G401 (cell line): ENCODE results near the gene LRRC9. TPM values are rescaled to one million over a fixed set of nuclear protein-coding genes. Genes with fewer than 3 reads are reported as not detected.

Source experiments
- DNase-seq: peaks from one replicate; pipeline ENCODE4 v3.0.0-alpha.2; 2015; ENCODE audit warnings: low spot score
- in situ Hi-C: cut with HindIII; loops from 2 replicates; pipeline ENCODE4 v1.10.0; 2016; ENCODE audit warnings: low sequenced_read_pairs, mixed read lengths
- total RNA-seq: library from RNA; depleted of rRNA; stranded (reverse); fragments of >200 nt; shearing (Covaris generic); gene quantifications from 2 replicates; pipeline ENCODE4 v1.2.3, GENCODE V29; 2014; rRNA removed

Gene LRRC9
- total RNA-seq, result not detected in 2 replicates

DNA sequence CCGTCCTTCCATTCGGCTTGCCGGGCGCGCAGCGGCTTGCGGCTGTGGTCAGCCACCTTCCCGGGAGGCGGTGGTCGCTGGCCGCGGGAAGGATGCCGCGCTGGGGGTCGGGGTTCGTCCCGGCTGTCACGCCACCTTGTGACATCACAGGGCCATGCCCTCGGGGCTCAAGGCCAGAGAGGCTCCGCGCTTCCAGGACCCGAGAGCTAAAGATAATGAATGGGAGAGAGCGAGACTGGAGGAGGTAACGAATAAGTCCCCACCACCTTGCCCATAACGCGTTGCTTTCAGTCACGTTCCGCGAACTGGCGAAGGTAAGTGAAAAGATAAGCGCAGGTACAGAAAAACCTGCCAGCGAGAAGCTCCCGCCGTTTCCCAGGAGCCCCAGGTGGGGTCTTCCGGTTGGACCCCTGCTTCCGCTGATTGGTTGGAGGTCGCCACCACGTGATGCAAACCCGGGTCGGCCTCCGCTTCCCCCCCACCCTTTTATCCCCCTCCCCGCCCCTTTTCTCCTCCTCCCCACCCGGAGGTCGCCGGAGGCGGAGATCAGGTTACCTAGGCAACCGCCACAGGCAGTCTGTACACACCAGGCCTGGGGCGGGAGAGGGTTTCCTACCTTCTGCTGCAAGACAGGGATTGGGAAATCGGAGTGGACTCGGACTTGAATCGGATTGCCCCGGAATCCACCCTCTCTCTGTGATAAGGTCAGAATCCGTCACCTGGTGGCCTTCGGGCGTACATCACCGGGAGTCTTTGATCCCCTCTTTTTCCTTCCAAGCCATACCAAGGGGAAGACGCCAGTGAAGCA lies at the start of gene LRRC9:
Gene LRRC9, plus strand, starts transcription at position 575 of the 808 bp plus-strand sequence.
- peak; percentile 91 for DNase-seq
- in situ Hi-C loops, result no loop called here

DNA sequence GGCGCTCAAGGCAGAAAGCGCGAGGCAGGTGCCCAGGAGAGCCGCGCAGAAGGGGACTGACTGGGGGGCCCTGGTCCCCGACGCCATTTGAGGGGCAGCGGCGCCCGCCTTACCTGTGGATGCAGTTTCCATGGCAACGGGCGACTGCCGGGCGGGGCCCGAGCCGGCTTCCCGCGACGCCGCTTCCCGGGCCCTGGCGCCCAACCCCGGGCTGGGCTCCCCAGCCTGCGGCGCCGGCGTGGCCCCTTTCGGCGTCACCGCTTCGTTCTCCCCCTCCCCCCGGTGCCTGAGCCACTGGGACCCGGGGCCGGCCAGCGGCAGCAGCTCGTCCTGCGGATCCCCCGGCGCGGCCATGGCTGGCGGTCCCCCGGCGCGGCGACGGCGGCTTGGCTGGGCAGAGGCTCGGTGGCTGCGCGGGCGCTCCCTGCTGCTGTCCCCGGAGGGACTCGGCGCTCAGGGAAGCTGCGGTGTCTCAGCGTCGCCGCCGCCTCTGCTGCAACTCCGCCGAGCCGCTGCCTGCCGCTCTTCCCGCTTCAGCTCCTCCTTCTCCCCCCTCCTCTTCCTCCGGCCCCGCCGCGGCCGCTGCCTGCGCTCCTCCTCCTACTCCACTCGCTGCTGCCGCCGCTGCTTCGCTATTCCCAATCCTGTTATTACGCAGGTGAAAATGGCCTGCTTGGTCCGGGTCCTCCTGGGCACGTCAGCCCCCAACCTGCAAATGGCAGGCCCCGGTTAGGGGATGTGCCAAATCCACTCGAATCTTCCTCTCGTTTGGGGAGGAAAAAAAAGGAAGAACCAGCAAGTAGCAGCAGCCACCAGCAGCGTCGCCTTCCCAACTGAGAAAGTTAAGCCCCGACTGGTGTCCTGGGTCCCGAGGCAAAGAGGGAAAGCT lies 49.4 kb upstream of the LRRC9 start, which contains the start of gene RTN1:
Gene RTN1, minus strand, starts transcription at position 500 of the 889 bp plus-strand sequence. Its CDS starts 146 bp downstream, at position 354.
- DNase-seq, result peak; percentile 89
- in situ Hi-C loops, result no loop called here

DNA sequence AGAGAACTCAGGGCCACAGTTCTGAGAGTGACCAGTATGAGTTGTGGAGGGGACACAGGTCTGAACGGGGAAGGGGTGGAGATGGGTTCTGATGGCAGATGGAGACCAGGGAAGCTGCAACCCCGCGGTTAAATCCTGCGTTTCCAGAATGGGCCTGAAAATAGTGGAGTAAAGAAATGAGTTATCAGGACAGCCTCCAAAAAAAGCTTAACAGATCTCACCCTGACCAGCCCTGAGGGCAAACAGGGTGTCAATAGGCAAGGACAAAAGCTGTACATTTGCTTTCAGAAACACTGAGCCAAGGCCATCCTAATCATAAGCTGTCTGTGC lies 48.8 kb upstream of the LRRC9 start:
- DNase-seq, result no peak
- in situ Hi-C loops, result no loop called here

DNA sequence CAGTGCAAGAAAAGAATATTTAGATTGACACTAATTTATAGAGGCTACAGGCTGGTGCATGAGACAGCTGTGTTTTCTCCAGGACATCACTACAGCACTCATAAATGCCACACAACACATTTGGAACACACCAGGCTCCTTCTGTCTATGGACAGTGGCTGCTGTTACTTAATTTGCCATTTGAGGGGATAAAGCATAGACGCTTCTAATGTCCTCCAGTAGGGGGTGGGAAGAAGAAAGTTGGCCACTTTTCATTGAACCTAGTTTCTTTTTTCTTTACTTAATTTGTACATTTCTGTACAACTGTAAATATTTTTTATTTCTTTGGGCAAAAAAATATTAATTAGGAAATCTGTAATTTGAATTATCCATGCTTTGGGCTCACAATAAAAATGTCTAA lies 37.0 kb upstream of the LRRC9 start:
- DNase-seq, result no peak
- in situ Hi-C loops, result no loop called here

DNA sequence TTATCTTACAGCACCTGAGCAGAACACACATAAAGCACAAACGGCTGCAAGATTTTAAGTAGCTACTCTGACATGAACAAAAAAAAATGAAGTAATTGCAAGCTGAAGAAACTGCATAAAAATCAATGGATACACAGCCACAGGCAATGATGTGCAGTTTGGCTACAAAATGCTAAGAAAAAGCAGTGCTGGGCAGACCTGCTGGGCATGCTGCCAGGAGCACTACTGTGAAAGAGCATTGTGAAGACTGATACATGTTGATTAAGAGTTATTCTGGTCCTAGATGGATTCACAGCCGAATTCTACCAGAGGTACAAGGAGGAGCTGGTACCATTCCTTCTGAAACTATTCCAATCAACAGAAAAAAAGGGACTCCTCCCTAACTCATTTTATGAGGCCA lies 29.3 kb upstream of the LRRC9 start:
- DNase-seq, result peak; percentile 67
- in situ Hi-C loops, result no loop called here

DNA sequence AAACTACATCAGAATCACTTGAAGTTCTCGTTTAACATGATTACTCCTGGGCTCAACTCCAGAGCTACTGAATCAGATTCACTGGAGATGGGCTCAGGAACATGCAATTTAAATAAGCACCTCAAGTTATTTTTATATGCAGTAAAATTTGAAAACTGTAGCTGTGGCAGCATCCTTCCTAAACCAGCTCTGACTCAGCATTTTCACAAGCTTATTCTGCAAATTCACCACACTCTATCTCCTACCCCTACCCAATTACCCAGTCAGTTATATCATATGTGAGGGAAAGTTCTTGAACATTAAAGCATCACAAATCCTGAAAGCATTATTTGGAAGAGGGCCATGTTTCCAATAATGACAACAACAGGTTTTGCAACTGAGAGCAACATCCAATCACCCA lies 24.2 kb upstream of the LRRC9 start:
- no peak for DNase-seq
- in situ Hi-C loops, result no loop called here

DNA sequence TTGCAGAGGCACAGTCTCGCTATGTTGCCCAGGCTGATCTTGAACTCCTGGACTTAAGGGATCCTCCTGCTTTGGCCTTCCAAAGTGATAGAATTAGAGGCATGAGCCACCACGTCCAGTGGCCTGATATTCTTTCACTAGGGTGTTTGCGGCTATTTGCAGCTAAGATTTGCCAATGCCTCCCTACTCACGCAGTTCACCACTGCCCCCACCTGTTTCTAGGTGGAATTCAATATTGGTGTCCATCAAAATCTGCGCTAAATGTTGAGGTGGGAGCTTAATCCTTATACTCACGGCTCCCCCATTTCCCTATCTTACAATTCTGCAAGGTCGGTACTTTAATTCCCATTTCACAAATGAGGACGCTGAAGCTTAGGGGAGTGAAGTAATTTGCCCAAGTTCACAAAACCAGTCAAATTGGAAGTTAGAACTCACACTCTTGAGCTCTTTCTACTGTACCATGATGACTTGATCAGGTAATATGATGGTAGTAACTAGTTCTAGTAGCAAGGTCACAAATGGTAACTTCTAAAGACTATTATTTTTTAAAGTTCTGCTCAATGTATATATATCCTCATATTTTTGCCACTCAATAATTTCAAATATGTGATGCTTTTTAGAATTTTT lies 22.1 kb upstream of the LRRC9 start:
- peak; percentile 56 for DNase-seq
- in situ Hi-C loops, result no loop called here

DNA sequence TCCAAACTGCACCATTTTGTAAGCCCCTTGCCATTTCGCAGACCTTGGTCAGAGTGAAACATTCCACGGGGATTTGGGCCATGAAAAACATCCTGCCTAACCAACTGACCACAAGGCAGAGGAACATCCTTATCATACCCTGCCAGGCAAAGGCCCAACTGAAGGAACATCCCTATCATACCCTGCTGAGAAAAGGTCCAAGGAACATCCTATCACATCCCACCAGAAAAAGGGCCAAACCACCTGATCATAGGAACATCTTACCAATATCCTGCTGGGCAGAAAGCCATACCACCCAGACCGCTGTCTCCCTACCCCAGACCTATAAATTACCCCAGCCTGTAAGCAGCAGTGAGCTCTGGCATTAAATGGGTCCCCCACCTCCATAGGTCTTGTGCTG lies 19.4 kb upstream of the LRRC9 start:
- DNase-seq, result no peak
- in situ Hi-C loops, result no loop called here

DNA sequence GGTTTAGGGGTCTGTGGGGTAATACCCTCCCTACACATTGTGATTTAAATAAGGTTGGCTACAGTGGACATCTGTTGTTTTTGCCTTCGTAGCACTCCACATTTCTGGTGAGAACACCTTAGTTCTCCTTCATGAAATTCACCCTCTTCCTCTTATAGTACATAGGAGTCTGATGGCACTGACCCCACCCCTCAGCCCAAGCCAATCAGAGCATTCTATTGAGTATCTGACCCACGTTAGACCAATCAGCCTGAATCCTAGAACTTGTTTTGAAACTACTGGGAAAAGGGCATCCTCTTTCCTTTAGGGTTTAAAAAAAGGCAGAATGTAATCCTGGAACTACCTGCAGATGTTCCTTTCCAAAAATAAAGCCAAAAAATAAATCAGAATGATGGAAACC lies 15.8 kb upstream of the LRRC9 start:
- no peak for DNase-seq
- in situ Hi-C loops, result no loop called here

DNA sequence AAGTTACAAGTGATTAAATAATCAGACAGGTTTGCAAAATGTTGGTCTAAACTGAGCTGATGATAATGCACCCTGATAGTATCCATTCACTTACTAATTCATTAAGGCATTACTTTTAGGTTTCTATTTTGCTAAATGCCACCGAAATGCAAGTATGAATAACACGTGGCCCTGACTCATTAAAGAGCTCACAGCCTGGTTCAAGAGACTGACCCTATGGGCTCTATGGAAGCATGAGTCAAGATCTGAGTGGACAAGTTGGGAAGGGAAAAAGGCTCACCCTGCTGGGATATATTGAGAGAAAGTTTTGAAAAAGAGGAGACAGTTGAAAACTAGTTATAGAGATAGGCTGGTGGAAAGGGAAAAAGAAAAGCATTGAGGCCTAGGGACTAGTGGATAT lies 14.8 kb upstream of the LRRC9 start:
- in situ Hi-C loops, result no loop called here
- no peak for DNase-seq

DNA sequence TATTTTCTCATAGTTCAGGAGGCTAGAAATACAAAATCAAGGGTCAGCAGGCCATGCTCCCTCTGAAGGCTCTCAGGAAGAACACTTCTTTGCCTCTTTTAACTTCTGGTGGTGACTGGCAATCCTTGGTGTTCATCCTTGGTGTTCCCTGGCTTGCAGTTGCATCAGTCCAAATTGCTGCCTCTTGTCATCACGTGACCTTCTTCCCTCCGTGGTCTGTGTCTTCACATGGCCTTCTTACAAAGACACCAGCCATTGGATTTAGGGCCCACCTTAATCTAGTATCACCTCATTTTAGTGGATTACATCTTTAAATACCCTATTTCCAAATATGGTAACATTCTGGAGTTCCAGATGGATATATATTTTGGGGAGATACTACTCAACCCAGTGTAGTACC lies 7.5 kb upstream of the LRRC9 start:
- in situ Hi-C loops, result no loop called here
- no peak for DNase-seq

DNA sequence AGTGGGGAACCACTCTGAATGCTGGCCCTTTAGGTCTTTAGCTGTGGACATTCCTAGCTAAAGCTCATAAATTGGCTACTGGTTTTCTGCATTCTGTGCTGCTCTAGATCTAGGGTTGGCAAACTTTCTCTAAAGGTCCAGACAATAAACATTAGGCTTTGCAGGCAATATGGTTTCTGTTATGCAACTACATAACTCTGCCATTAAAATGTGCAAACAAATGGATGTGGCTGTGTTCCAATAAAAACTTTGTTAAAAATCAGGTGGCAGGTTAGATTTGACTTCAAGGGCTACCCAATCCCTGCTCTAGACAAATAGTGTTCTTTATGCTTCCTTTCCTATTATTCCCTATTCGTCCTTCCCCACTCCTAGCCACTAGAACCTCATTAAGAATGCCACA lies 6.8 kb upstream of the LRRC9 start:
- no peak for DNase-seq
- in situ Hi-C loops, result no loop called here

DNA sequence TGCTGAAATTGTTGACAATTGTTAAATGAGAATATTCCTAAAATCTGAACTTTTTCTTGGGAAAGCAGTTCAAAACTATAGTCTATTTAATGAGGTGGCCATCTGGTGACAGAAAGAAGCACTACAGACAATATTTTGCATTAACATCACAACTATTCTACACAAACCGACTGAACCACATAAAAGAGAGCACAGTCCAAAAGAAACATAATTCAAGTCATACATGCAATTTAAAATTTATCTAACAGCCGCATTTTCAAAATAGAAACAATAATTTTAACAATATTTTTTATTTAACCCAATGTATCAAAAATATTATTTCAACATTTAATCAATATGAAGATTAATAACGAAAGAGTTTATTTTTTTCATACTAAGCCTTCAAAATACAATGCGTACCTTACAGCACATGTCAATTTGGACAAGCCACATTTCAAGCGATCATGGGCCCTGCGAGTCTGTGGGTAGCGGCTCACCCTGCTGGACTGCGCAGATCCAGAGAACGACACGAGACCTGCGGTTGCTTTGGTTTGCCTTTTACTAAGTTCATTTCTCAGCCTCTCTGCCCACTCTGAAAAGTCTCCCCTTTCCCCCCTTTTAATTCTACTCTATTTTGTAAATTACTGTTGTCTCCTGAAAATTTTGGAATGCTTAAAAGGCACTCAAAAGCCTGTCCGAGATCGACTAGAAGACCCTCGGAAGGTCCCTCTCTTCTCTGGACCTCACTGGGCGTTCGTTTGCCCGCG lies 947 bp upstream of the LRRC9 start:
- peak; percentile 79 for DNase-seq
- in situ Hi-C loops, result no loop called here

DNA sequence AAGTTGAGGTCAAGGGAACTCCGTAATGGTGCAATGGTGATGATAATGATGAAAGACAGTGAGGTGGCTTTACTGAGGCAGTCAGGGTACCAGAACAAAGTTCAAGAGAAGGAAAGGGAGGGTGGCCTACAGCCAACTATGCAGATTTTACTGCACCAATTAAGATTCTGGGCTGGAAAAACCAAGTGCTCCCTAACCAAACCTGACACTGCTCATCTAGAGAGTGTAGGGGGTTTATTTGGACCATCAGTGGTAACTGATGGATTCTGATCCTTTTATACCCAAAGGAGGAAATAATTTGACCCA lies 387 bp downstream of the LRRC9 start:
- in situ Hi-C loops, result no loop called here
- DNase-seq, result no peak

DNA sequence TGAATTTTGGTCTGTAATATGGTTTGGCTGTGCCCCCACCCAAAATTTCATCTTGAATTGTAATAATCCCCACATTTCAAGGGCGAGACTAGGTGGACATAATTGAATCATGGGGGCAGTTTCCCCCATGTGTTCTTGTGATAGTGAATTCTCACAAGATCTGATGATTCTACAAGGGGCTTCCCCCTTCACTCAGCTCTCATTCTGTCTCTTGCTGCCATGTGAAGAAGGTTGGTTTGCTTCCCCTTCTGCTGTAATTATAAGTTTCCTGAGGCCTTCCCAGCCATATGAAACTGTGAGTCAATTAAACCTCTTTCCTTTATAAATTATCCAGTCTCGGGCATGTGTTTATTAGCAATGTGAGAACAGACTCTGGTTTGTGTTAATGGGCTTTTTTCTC lies 5.9 kb downstream of the LRRC9 start:
- in situ Hi-C loops, result no loop called here

DNA sequence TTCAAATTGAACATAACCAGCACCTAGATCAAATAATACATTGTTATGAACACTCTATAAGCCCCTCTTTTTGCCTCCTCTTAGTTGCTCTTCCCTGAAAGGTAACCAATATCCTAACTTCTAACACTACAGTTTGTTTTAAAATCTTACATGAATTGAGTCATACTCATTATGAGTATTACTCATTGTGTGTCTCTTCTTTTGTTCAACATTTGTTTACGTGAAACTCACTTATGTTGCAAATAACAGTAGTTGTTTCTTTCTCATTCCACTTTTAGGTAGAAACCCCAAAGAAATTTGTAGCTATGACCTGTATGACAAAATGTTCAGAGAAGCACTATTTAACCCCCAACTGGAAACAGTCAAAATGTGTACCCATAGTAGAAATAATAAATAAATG lies 6.6 kb downstream of the LRRC9 start:
- DNase-seq, result no peak
- in situ Hi-C loops, result no loop called here

More for the DNA sequence above, 5.9 kb downstream of the LRRC9 start:
- DNase-seq, result no peak

DNA sequence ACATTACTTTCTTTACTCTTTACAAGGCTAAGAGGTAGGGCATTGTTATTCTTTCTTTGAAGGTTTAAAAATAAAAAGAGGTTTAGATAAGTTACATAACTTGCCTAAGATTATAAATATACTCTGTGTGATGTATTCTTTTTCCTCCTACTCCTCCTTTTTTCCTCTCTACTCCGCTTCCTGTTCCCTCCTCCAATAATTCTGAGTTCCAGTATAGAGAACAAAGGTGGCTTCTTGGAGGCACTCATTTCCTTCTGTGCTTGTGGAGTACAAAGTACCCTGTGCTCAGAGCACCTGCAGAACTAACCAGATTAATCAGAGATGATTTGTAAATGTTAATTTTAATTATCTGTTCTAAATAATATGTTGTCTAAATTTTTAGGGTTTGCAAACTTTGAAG lies 11.3 kb downstream of the LRRC9 start:
- no peak for DNase-seq
- in situ Hi-C loops, result no loop called here

DNA sequence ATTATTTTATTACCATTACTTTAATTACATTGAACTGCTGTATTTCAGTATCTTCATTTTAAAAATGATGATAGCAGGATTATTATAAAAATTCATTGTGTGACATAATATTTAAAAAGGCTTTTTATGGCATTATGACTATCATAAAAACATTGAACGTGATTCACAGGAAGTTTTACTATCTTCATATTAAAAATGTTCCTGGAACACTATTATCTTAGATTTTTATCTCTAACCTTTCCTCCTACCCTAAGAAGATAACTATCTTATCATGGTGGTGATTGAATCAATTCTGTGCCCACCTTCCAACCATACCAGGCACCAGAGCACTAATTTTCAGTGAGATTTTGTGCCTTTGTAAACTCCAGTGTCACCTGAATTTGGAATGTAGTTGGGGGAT lies 16.2 kb downstream of the LRRC9 start:
- no peak for DNase-seq
- in situ Hi-C loops, result no loop called here

DNA sequence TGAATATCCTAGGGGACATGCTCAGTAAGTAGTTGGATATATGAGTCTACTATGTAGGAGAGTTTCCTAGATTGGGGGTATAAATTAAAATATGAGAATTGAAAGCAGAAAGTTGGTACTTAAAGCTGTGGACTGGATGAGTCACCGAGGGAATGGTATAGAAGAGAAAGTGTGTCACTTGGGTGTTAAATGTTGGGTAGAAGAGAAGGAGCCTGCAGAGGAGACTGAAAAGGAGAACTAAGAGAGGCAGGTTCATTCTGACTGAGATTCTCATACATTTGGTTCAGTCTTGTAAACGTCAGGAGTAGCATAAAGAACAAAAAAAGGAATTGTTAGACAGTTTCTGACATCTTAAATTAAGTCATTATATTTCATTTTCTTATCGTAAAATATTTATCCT lies 19.9 kb downstream of the LRRC9 start:
- DNase-seq, result no peak
- in situ Hi-C loops, result no loop called here
